Hematopoietic multipotent progenitor cell treated with erythropoietin and hydrocortisone succinate and interleukin-3 and kit ligand, for 17 days (in vitro differentiated cells): Measurements from ENCODE around the gene KRTAP5-9.
"Not testable (repeated sequence)": the region's sequence is repeated elsewhere in the genome, so short reads cannot be mapped to it uniquely, and the experiment has no call there.

Experiments
- DNase-seq: peaks from one replicate; pipeline ENCODE4 v3.0.0-alpha.2; 2015; ENCODE audit warnings: low spot score

The KRTAP5-9 gene

GRCh38 chr11:71585673-71586072 lies 37.5 kb downstream of the KRTAP5-9 start:
- not testable (repeated sequence) for DNase-seq

GRCh38 chr11:71588314-71588713 lies 40.1 kb downstream of the KRTAP5-9 start:
- not testable (repeated sequence) for DNase-seq

- DNase-seq = not testable (repeated sequence)
Observed at GRCh38 chr11:71588822-71589545, 40.8 kb downstream of the KRTAP5-9 start.

- not testable (repeated sequence) for DNase-seq
Observed at GRCh38 chr11:71589546-71589920, 41.3 kb downstream of the KRTAP5-9 start.
